T-helper 1 cell (primary cell): Measurements from ENCODE around the gene CCDC59.
A peak's percentile ranks its signal among the peaks of the same experiment; 100 is the strongest.
"Not testable (repeated sequence)": the region's sequence is repeated elsewhere in the genome, so short reads cannot be mapped to it uniquely, and the experiment has no call there.

ENCODE experiments used
- DNase-seq, 5 donors: peaks; one replicate each; pipeline ENCODE4 v3.0.0-alpha.2; 2012 to 2020
- total RNA-seq, 4 donors: gene quantifications; one replicate each; lab custom pipeline; 2026; lab: John Stamatoyannopoulos, UW

CCDC59 gene, protein sequence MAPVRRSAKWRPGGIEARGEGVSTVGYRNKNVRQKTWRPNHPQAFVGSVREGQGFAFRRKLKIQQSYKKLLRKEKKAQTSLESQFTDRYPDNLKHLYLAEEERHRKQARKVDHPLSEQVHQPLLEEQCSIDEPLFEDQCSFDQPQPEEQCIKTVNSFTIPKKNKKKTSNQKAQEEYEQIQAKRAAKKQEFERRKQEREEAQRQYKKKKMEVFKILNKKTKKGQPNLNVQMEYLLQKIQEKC
- 111 to 142 (median 128) reads per million in 4 donors for total RNA-seq

DNA sequence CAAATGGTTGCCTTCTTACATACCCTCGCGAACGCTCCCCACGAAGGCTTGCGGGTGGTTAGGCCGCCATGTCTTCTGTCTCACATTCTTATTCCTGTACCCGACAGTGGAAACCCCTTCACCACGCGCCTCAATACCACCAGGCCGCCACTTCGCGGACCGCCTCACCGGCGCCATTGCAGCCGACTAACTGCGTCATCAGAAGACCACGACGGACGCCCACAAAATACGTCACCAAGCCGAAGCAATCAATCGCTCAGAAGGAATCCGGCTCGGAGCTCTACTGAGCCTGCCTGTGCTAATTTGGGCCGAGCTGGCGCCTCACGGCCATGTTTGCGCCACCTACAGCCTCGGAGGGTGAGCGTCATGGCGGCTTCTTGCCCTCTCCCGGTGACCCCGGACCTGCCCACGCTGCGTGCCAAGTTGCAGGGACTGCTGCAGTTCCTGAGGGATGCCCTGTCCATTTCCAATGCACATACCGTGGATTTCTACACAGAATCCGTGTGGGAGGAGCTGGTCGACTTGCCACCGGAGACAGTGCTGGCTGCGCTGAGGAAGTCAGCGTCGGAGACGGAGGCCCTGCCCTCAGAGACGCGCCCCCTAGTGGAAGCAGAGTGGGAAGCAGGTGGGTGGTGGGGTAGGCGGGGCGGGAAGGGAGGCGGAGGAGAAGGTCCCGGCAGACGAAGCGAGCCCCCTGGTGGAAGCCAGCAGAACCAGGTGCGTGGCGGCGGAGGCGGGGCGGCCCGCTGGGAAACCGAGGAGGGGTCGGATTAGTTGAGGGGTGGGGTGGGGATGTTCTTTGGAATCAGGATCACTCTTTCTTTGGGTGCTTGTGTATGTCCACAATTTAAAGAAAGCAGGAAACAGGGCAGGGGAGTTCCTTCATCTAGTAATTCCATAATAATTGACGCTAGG lies at the start of gene CCDC59, which contains the start of gene METTL25:
TSS of gene CCDC59 (minus strand) at position 188 of the 915 bp plus-strand sequence. CDS start at position 177, 11 bp downstream.
TSS of gene METTL25 (plus strand) at position 330 of the 915 bp plus-strand sequence. CDS start at position 367, 37 bp downstream.
- peak; percentile 94 to 97 (median 96) for DNase-seq

DNA sequence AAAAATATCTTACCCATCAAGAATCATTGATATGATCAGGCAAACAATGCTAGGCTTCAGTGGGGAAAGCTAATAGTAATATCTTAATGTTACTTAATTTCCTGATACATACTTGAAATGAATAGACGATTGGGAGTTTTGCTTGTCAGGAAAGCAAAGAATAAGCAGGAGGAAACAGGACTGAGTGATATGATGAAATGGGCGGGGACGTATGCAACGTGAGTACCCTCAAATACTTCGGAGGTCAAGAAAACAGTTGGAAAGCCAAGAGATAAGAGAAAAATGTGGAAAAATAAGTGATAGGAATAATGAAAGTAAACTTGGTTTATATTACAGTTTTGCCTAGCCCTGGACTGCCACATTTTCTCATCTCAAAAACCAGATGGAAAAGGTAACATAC lies 49.3 kb upstream of the CCDC59 start:
- no peak for DNase-seq

DNA sequence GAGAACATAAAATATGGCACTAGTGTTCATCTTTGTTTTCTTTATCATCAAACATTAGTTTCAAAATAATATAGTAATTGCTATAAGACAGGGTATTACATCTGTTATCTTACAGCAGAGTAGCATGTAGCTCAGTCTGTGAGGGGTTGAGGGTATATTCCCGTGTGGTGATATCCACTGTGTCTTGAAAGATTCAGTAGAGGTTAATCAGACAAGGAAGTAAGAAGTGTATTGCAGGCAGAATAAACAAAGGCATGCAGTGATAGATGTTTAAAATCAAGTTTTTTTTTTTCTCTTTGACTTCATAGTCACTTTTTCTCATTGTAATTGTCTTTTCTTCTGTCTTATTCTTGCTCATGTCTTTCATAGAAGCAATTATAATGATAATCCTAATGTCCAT lies 48.5 kb upstream of the CCDC59 start:
- DNase-seq, result no peak

- DNase-seq, result no peak
Observed at GRCh38 chr12:82400819-82401218, 42.6 kb upstream of the CCDC59 start.

DNA sequence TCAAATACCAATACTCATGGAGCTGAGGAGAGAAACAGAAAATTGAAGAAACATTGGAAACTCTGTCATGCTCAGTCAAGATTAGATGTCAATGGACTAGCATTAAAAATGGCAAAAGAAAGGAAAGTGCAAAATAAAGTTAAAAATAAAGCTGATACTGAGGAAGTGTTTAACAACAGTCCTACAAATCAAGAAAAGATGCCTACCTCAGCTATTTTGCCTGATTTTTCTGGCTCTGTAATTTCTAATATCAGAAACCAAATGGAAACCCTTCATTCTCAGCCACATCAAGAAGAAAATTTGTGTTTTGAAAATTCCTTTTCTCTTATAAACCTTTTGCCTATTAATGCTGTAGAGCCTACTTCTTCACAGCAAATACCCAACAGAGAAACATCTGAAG lies 40.7 kb upstream of the CCDC59 start:
- no peak for DNase-seq

- no peak for DNase-seq
Observed at GRCh38 chr12:82383930-82384552, 25.9 kb upstream of the CCDC59 start.

- no peak for DNase-seq
Observed at GRCh38 chr12:82378997-82379396, 20.8 kb upstream of the CCDC59 start.

- no peak for DNase-seq
Observed at GRCh38 chr12:82375201-82375600, 17.0 kb upstream of the CCDC59 start.

- DNase-seq, result no peak
Observed at GRCh38 chr12:82366197-82366596, 8.0 kb upstream of the CCDC59 start.

- no peak for DNase-seq
Observed at GRCh38 chr12:82363990-82364389, 5.8 kb upstream of the CCDC59 start.

DNA sequence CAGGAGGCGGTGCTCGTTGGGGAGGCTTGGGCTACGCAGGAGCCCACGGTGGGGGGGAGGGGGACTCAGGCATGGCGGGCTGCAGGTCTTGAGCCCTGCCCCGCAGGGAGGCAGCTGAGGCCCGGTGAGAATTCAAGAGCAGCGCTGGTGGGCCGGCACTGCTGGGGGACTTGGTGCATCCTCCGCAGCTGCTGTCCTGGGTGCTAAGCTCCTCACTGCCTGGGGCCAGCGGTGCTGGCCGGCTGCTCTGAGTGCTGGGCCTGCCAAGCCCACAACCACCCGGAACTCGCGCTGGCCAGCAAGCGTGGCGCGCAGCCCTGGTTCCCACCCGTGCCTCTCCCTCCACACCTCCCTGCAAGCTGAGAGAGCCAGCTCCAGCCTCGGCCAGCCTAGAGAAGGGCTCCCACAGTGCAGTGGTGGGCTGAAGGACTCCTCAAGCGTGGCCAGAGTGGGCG lies 3.3 kb upstream of the CCDC59 start:
- no peak for DNase-seq

- DNase-seq, result not testable (repeated sequence)
Observed at GRCh38 chr12:82360834-82361233, 2.6 kb upstream of the CCDC59 start.

DNA sequence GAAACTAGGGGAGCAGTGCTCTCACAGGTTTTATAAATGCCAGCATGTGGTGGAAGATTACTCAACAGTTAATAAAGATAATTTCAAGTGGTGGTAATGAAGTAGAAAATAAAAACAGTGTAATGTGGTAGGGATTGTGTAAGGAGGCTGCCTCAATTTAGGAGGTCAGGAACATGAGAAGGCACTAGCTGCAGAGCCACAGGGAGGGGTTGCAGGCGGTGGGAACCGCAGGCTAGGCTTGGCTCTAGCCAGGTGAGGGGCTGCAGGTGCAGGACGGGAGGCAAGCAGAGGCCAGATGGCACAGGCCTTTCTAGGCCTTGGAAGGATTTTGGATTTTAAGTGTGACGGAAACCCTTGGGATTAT lies 910 bp upstream of the CCDC59 start:
- peak in 1 of 5 donors; percentile 10 for DNase-seq

DNA sequence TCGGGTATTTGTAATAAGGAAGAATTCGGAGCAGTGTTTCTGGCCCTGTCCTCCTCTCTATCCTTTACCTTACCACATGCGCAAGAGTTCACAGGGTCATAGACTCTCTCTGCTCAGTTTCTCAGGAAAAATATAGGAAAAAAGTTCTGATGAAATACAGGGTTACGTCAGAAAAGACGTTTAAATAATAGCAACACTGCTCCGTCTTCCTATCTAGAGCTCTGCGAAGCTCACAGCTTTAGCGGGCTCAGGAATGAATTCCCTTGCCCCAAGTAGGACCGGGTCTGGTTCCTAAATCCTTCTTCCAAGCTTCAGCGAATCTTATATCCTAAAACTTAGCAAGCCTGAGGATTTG lies 365 bp downstream of the CCDC59 start:
- DNase-seq, result peak in 1 of 5 donors; percentile 1

DNA sequence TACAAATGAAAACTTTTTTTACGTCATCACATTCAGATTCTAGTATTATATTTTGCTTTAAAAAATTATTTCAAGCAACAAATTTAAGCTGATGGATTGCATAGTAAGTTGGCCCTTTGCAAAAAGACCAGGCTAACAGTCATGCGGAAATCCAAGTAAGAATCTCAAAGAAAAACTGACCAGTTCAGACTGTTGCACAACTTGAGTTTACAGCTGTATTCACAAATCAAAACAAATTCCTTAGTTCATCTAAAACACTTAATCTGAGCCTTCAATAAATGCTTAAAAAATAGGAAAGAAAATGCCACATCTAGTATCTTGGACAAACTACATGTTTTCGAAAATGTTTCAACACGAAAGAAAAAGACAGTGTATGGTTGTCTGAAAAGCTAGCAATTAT lies 847 bp downstream of the CCDC59 start:
- no peak for DNase-seq

DNA sequence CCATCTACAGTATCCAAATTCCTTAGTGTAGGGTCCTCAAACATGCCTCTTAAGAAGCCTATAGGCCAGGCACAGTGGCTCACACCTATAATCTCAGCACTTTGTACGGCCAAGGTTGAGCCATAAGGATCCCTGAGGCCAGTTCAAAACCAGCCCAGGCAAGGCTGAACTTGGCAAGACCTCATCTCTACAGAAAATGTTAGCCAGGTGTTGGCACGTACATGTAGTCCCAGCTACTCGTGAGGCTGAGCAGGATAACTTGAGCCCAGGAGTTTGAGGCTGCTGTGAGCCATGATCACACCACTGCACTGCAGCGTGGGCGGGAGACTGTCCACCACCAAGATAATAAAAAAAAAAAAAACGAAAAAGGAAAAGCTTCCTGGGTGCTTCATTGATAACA lies 6.8 kb downstream of the CCDC59 start:
- DNase-seq, result no peak

GRCh38 chr12:82350161-82350560 lies 8.0 kb downstream of the CCDC59 start:
- DNase-seq, result no peak

GRCh38 chr12:82329508-82329907 lies 28.7 kb downstream of the CCDC59 start:
- no peak for DNase-seq

- DNase-seq, result no peak
Observed at GRCh38 chr12:82327861-82328260, 30.3 kb downstream of the CCDC59 start.

GRCh38 chr12:82326905-82327503 lies 31.2 kb downstream of the CCDC59 start:
- DNase-seq, result no peak

DNA sequence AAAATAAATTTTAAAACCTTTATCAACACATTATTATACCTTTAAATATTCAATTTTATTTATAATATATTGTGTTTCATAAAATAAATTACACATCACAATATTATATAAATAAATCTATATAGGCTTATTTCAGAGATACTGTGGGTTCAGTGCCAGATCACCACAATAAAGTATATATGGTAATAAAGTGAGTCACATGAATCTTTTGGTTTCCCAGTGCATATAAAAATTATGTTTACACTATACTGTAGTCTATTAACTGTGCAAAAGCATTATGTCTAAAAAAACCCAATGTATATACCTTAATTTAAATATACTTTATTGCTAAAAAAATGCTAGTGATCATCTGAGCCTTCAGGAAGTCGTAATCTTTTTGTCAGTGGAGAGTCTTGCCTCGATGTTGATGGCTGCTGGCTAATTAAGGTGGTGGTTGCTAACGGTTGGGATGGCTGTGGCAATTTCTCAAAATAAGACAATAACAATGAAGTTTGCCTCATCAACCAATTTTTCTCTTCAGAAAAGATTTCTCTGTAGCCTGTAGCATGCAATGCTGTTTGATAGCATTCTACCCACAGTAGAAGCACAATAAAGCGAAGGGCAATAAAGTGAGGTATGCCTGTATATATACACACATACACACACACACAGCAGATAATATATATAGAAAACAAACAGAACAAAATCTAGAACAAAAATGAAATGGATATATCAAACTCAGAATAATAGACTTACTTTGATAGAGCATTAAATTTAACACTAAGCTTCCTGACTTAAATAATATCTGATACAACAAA lies 32.4 kb downstream of the CCDC59 start:
- no peak for DNase-seq

- DNase-seq, result no peak
Observed at GRCh38 chr12:82319276-82319675, 38.9 kb downstream of the CCDC59 start.
